IPS-NIHi11 (cell line): Measurements from ENCODE around the gene PRR5L.

Experiments
- DNase-seq: peaks from one replicate; pipeline ENCODE4 v3.0.0; 2012; ENCODE audit warnings: mixed read lengths, low spot score

Gene PRR5L

DNA sequence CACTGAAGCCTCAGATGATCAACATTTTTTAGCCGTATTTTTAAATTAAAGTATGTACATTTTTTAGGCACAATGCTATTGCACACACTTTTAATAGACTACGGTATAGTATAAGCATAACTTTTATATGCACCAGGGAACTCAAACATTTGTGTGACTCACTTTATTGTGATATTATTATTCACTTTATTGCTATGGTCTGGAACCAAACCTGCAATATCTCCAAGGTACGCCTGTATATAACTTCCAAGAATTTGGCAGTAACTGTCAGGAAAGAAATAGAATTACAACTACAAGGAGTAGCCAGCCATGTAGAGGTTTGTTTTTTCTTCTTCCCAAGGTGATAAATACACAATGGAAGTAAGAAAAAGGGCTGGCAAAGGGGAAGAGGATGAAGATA, 62.3 kb downstream of the PRR5L start:
- DNase-seq, result no peak

DNA sequence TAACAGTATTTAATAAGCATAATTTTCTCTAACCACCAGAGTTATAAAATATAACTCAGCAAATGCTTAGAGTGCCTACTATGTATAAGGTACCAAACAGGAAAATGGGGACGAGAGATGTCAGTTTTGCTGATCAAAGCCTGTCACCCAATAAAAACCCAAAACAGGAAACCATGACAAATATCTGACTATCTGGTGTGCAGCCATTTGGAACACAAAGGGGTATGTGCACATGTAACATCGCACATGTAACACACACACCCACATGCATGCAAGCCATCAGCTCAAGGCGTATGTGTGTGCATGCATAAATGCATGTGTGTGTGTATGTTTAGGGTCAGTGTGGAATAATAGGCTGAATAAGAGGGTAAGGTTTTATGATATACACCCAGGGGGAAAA, 64.2 kb downstream of the PRR5L start:
- no peak for DNase-seq

DNA sequence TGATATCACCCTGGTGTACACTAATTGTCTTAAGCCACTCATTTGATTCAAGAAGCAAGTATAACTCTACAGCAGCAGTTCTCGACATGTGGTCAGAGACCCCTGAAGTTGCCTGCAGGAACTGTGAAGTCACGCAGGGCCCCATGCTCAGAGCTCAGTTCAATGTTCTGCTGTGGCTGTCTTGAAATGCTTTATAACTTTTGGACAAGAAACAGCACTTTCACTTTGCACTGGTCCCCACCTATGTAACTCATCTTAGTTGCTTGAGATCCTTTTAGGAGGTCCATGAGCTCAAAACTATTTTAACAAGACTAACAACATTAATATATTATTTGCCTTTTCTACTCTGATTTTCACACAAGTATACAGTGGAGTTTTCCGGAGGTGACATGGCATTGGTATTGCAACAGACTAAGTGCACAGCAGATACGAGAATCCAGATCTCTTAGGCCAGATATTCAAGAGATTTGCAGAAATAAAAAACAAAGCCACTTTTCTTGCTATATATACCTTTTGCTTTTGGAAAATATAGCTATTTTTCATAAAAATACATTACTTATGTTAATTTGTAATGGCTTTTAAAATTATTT, 64.8 kb downstream of the PRR5L start:
- DNase-seq, result no peak

DNA sequence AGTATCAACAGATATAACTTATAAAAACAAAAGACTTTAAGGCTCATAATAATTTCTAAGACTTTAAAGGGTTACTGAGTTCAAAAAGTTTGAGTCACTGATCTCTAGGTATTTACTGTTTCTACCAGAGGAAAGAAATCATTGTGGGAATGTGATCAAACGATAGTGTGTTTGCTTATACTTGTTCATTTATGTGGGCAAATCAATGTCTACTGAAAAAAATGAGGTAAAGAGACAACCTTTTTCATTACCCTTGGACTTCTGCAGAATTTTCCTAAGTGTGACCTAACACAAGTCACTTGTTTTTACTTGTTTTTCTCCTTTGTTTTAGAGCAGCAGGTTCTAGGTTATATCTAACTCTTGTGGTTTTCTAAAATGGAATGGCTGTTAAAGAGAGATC, 65.4 kb downstream of the PRR5L start:
- no peak for DNase-seq

DNA sequence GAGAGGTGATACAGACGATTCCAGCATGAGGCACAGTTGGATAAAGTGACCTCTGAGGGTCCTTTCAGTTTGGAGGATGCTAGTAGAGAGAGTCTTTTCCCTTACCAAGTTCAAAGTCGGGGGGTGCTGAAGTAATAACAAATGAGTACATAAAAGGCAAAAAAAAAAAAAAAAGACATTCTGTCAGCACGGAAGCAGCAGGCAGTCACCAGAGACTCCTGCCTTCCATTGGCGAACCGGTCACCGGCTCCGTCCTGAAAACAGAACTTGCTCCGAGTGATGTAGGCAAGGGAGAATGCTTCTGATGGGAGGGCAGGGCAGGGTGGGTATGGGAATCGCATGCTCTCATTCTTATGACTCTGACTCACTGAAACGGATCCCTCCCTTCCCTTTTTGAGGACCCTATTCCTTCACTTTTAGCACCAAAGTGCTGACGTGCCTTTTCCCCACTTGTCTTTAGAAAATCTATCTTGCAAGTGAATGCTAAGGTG, 65.9 kb downstream of the PRR5L start:
- DNase-seq, result peak; percentile 65

DNA sequence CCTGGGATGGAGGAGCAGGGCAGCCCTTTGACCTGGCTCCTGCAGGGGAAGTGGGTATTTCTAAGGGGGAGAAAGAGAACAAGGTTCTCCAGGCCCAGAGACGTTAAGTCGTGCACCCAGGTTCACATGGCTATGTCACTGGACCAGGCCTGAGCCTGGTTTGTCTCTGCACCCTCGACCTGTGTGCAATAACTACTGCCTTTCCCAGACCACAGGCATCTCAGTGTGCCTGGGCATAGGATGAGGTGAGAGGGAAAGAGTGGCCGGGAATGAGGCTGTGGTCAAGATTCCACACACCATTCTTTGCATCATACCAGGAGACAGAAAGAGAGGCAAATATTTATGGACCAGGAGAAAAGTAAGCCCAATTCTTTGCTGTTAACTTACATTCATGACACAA, 66.8 kb downstream of the PRR5L start:
- DNase-seq, result no peak

DNA sequence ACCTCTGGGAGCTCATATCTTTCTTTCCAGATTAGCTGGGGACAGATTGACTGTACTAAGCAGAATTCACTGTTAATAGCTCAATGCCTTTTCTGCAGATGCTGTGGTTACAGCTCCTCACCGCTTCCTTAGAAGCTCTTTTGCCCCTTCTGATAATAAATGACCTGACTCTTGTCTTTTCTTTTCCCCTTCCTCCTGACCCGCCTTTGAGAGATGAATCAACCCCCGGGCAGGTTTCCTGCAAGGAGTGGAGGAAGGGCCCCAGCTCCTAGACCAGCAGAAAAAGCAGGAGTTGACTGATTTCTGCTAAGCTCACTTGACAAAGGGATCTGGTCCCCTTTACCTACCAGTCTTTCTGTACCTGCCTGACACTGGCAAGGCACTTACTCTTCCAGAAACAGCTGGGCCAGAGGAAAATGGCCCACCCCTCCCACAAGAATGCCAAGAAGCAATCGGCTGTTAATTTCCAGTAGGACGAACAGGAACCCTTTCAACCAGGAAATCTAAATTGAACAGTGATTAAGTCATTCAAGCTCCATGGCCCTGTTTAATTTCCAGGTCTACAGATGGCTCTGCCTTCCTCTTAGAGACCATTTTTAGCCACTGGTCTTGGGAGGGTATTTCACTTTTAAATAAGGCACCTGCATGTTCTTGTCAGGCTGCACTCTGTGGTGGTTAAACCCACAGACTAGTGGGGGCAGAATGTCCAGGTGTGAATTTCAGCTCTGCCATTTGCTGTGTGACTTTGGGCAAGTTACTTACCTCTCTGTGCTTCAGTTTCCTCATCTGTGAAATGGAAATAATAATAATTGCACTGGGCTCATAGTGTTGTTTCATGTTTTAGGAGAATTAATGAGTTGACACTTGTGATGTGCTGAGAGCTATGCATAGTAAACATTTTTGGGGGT, 67.5 kb downstream of the PRR5L start:
- no peak for DNase-seq

DNA sequence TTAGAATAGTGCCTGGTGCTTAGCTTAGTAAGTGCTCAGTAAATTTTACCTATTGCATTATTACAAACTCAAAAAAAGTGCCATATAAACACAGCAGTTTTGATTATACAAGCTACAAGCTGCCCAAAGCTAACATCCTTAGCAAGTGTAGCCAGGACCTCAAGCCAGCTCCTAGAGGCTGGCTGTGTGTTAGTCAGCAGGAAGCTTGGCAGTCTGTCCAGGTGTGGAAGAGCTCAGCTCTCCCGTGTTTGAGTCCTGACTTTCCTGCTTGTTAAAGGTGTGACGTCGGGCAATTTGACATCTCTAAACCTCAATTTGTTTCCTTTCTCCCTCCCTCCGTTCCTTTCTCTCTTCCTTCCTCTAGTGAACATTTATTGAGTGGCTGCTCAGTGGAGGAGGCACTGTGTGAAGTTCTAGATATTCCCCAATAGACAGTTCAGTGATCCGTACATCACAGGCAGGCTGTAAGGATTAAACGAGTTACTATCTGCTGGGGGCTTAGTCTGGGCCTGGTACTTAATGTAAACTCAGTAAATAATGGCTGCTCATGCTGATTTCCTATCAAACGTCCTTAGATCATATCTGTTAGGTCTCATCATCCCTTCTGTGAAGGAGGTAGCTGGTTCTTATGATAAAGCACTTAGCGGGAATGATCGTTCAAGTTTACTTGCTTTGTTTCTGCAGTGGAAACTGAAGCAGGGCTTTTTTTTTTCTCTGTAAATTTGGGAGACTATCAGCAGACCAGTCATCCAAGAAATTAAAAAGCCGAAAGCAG, 68.7 kb downstream of the PRR5L start:
- no peak for DNase-seq

DNA sequence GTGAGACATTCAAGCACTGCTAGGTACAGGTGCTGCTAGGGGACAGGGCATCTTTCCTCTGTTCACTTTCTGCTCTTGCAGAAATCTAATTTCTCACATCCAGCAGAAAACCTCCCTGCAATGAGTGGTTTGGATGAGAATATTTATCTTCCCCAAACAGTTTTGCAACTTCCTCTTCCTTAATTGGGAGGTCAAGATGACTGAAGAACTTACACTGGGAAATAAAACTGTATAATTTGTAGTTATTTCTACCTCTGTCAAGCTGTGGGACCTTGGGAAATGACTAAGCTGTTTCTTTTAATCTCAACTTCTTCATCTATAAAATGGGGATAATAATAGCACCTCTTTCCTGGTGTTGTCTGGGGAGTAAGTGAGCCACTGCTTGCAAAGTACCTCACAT, 69.8 kb downstream of the PRR5L start:
- DNase-seq, result no peak

DNA sequence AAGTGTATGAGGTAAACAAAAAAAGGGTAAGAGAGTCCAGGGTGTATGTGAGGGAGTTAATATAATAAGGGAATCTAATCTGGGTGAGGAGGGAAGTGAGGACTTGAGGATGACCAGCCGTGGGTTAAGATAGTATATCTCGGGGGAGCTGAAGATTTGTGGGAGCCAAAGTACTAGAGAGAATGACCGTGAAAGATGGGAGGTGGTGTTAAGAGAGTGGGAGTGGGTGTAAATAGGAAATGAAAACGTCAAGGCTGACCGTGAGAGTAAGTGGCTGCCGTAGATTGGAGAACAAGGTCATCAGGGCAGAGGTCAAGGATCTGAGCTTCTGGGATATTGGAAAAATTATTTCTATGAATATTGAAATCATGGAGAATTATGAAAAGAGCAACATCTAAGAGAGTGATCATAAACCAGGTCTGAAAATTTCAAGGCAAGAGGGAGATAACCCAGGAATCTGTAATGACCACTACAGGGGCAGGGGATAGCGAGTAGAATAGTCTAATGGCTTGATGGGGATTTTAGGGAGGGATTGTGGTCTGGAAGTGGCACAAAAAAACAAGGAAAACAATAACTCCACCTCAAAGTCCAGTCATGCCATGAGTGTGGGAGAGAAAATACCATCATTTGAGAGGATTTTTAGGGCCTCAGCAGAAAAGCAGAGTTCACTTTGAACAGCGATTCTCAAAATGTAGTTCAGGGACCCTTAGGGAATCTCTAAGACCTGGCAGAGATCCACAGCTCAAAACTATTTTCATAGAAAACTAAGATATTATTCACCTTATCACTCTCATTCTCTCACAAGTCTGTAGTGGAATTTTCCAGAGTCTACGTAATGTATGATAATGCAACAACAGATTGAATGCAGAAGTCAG, 72.0 kb downstream of the PRR5L start:
- DNase-seq, result no peak

DNA sequence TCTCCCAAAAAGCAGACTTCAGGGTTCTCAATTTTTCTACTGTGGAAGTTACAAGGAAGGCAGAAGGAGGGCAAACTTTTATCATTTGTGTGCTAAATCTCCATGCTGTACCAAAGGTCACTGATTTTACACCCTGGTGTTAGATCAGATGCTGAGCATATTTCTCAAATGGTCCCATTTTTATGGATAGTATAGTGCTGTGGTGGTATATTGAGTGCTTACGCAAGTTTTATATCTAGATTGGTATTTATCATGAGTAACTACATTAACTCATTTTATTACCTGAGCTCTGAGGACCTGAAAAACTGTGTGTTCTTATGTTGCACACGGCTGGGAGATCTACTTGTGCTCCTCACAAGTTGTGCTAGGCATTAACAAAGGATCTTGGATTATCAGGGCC, 75.1 kb downstream of the PRR5L start:
- no peak for DNase-seq

DNA sequence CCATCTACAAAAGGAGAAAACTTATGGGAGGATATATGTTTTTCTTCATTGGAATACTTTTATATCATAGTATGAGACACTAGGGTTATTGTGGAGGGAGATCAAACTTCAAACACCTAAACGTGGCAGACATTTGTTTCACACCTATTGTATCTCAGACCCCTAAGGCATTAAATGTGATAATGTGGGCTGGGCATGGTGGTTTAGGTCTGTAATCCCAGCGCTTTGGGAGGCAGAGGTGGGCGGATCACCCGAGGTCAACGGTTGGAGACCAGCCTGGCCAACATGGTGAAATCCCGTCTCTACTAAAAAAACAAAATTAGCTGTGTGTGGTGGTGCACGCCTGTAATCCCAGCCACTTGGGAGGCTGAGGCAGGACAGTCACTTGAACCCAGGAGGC, 75.5 kb downstream of the PRR5L start:
- DNase-seq, result no peak

DNA sequence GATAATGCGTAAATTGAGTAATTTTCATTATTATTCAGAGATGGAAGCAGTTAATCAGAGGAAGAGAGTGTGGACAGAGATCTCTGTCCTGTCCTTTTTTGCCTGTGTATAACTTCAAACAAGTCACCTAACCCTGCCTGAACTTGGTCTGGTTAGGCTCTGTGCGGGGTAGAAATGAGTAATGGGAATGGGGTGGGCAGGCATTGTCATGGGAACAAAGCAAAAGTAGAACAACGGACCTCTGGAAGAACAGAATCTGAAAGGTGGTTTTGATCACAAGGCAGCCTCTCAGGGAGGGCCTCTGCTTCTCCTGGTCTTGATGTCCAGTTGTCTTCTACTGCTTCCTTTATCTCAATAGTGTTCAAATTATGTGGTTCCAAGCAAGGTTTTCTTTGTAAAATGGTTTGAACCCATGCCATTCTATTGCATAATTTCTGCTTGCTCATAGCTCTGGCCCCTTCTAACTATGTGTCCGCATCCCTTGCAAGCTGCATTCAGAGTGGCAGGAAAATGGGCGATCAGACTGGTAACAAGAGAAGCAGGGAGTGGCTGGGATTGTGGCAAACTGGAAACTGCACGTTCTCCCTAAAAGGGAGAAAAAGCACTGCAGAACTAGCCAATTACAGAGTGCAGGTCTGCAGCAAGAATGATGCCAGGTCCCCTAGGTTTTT, 76.1 kb downstream of the PRR5L start:
- no peak for DNase-seq

DNA sequence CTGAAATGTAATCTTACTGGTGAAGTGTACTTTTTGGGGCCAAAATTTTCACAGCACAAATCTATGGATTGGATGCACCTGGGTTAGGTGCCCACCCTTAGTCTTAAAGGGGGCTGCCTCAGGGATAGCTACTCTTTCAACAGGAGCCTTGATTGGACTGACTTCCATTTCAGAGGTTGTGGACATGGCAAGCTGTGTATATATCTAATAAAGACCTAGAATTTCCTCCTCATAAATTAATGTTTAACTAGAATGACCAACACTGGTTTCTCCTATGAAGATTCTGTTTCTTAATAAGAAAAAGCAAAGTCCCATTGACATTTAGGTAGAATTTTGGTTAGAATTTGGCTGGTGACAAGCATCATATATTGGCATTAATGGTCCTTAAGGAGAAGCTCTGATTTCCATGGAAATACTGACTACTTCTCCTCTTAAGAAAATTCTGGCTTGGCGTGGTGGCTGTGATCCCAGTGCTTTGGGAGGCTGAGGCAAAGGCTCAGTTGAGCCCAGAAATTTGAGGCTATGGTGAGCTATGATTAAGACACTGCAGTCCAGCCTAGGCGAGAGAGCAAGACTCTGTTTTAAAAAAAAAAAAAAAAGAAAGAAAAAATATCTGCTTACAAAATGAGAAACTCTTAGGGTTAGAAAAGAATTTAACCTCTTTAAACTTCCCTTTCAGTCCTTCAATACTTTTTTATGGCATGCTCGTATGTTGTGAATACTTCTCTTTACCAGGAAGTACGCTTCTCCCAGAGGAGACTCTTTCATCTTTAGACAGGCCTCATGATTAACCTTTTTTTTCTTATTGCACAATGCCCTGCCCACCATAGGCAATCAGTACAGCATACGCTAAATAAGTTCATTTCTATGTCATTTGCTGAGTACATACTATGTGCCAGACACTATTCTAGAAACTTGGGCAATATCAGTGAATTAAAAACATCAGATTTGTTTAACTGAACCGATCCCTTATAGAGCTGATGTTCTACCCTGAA, 77.2 kb downstream of the PRR5L start:
- no peak for DNase-seq

DNA sequence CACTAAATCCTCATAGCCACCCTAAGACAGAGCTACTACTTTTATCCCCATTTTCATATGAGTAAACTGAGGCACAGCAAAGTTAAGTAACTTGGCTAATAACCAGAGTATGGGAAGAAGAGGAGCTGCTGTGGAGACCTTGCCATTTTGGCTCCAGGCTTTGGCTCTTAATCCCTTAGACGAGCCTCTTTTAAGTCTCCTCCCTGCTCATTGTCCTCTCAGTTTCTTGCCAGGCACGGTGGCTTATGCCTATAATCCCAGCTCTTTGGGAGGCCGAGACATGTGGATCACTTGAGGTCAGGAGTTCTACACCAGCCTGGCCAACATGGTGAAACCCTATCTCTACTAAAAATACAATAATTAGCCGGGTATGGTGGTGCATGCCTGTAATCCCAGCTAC, 78.6 kb downstream of the PRR5L start:
- no peak for DNase-seq

DNA sequence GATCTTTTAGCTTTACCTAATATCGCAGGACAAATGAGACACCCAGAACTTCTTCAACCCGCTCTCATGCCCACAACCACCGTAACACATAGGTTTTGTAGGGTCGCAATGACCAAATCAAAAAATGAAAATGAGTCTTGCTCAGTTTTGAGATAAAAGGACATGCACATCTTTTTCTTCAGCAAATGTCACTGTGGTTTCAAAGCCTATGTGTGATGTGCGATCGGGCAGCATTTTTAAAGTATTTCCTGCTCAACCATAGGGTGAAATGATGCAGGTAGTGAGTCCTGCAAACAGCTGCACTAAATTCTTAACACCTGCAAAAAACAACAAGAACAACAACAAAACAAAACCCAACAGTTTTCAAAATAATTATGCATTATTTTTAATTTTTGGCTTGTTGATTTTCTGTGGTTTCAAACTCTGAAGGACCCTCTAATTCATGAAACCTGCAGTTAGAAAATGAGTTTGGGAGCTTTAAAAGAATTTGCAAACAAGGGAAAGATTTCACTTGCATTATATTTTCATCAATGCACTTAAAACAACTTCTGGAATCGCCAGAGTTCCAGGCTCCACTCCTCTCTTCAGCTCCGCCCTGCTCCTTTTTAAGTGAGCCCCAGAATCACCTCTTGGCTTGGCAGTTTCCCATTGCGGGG, 79.4 kb downstream of the PRR5L start:
- no peak for DNase-seq

DNA sequence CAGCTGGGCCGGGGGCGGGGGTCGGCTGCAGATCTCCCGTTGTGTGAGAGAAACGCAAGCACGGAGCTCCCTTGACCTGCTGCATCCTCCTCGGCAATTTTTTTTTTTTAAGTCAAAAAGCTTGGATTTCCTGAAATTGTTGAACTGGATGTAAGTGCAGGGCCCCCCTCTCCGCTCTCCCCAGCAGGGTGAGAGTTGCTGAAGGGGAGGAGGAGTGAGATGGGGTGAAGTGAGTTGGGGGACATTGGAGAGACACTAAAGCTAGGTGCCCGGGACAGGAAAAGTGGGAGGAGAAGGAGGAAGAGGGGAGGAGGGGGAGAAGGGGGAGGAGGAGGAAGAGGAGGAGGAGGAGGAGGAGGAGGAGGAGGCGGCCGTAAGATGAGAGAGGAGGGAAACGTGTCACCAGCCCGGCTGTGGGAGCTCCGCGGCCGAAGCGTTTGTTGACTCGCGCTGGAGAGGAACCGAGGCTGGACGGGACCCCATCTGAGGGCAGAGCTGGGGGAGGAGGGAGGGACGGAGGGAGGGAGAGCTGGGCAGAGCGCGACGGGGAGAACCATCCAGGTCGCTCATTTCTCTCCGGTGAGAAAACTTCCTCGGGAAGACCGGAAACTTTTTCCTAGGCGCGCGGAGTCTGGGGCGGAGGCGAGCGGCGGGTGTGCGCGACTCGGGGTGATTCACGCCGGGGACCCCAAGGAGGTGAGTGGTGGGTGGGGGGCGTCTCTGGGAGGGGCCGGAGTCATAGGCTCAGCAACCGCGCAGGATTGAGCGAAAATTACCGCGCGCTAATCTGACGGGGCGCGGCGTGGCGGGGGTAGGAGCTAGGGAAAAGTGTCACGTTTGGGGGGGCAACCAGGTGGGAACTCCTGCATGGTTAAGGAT, 80.2 kb downstream of the PRR5L start:
- DNase-seq, result peak; percentile 54
